Measurements from ENCODE around the gene COLEC11.
A peak's percentile ranks its signal among the peaks of the same experiment; 100 is the strongest.
"Not testable (repeated sequence)": the region's sequence is repeated elsewhere in the genome, so short reads cannot be mapped to it uniquely, and the experiment has no call there.

The COLEC11 gene

GRCh38 chr2:3575534-3576262, 19.2 kb upstream of the COLEC11 start:
- H3K4me1 Mint-ChIP-seq: peaks cover 50% of the 10 kb centered on the region
- peak overlapping the region; percentile 88 for H3K4me3 Mint-ChIP-seq
- H3K27ac Mint-ChIP-seq: peak overlapping the region; percentile 90
- H3K27me3 Mint-ChIP-seq: peaks cover 3% of the 10 kb centered on the region
- CTCF ChIA-PET: interaction anchor here (1.2 kb wide), 1 partner anchor 18 kb away, joined by 3 read pairs; the partner anchor contains the start of gene RNASEH1
- peak; percentile 55 for DNase-seq
- no peaks in the 10 kb centered on the region for H3K9me3 Mint-ChIP-seq
- peaks cover 47% of the 10 kb centered on the region for H3K36me3 Mint-ChIP-seq

- peak overlapping the region; percentile 90 for H3K27ac Mint-ChIP-seq
- not testable (repeated sequence) for H3K27me3 Mint-ChIP-seq, DNase-seq, H3K9me3 Mint-ChIP-seq
- CTCF ChIA-PET: interaction anchor here (1.2 kb wide), 1 partner anchor 18 kb away, joined by 3 read pairs; the partner anchor contains the start of gene RNASEH1
- H3K4me1 Mint-ChIP-seq: peaks cover 50% of the 10 kb centered on the region
- H3K4me3 Mint-ChIP-seq: peak overlapping the region; percentile 88
- H3K36me3 Mint-ChIP-seq: peaks cover 51% of the 10 kb centered on the region
These were observed 18.7 kb upstream of the COLEC11 start for GRCh38 chr2:3576263-3576630.

- Mint-ChIP-seq H3K9me3 (no peaks in the 10 kb centered on the region), H3K36me3 (peaks cover 59% of the 10 kb centered on the region), H3K4me3 (no peak overlapping the region), H3K27me3 (peaks cover 3% of the 10 kb centered on the region), H3K27ac (no peak overlapping the region), H3K4me1 (peaks cover 48% of the 10 kb centered on the region)
- CTCF ChIA-PET: interaction anchor here (1.0 kb wide), 1 partner anchor 73 kb away, joined by 3 read pairs; no protein-coding TSS in a partner anchor
- DNase-seq: no peak
These were observed 15.9 kb upstream of the COLEC11 start for GRCh38 chr2:3578987-3579386.

GRCh38 chr2:3580449-3580848, 14.5 kb upstream of the COLEC11 start:
- Mint-ChIP-seq H3K36me3 (peaks cover 59% of the 10 kb centered on the region), H3K27me3 (no peaks in the 10 kb centered on the region), H3K4me3 (no peak overlapping the region), H3K4me1 (peaks cover 40% of the 10 kb centered on the region), H3K27ac (no peak overlapping the region), H3K9me3 (no peaks in the 10 kb centered on the region)
- CTCF ChIA-PET: interaction anchor here (0.7 kb wide), 1 partner anchor 70 kb away, joined by 3 read pairs; no protein-coding TSS in a partner anchor
- no peak for DNase-seq

- H3K36me3 Mint-ChIP-seq: peaks cover 52% of the 10 kb centered on the region
- CTCF ChIA-PET: no interaction called here
These were observed 13.3 kb upstream of the COLEC11 start for GRCh38 chr2:3581367-3582262.

GRCh38 chr2:3584076-3584475, 10.8 kb upstream of the COLEC11 start:
- Mint-ChIP-seq H3K4me1 (peaks cover 6% of the 10 kb centered on the region), H3K4me3 (no peak overlapping the region), H3K36me3 (peaks cover 30% of the 10 kb centered on the region), H3K27ac (no peak overlapping the region), H3K27me3 (no peaks in the 10 kb centered on the region), H3K9me3 (no peaks in the 10 kb centered on the region)
- DNase-seq: no peak
- CTCF ChIA-PET: no interaction called here

More at GRCh38 chr2:3581367-3582262, 13.3 kb upstream of the COLEC11 start:
- H3K27ac Mint-ChIP-seq: no peak overlapping the region
- no peak for DNase-seq
- no peaks in the 10 kb centered on the region for H3K9me3 Mint-ChIP-seq
- H3K4me1 Mint-ChIP-seq: peaks cover 30% of the 10 kb centered on the region
- no peaks in the 10 kb centered on the region for H3K27me3 Mint-ChIP-seq
- H3K4me3 Mint-ChIP-seq: no peak overlapping the region

- H3K4me1 Mint-ChIP-seq: no peaks in the 10 kb centered on the region
- H3K36me3 Mint-ChIP-seq: peaks cover 24% of the 10 kb centered on the region
- DNase-seq: no peak
- CTCF ChIA-PET: no interaction called here
- H3K4me3 Mint-ChIP-seq: no peak overlapping the region
- H3K9me3 Mint-ChIP-seq: no peaks in the 10 kb centered on the region
- no peaks in the 10 kb centered on the region for H3K27me3 Mint-ChIP-seq
- H3K27ac Mint-ChIP-seq: no peak overlapping the region
These were observed 10.2 kb upstream of the COLEC11 start for GRCh38 chr2:3584608-3585260.

- no peak overlapping the region for H3K27ac Mint-ChIP-seq
- no peaks in the 10 kb centered on the region for H3K9me3 Mint-ChIP-seq
These were observed 9.4 kb upstream of the COLEC11 start for GRCh38 chr2:3585261-3586109.

GRCh38 chr2:3586220-3586619, 8.7 kb upstream of the COLEC11 start:
- CTCF ChIA-PET: no interaction called here
- Mint-ChIP-seq H3K27me3 (no peaks in the 10 kb centered on the region), H3K27ac (peak overlapping the region; percentile 28), H3K4me3 (no peak overlapping the region), H3K9me3 (no peaks in the 10 kb centered on the region), H3K4me1 (no peaks in the 10 kb centered on the region), H3K36me3 (peaks cover 12% of the 10 kb centered on the region)
- DNase-seq: no peak

More at GRCh38 chr2:3585261-3586109, 9.4 kb upstream of the COLEC11 start:
- CTCF ChIA-PET: no interaction called here
- Mint-ChIP-seq H3K36me3 (peaks cover 18% of the 10 kb centered on the region), H3K27me3 (no peaks in the 10 kb centered on the region), H3K4me3 (no peak overlapping the region), H3K4me1 (no peaks in the 10 kb centered on the region)
- DNase-seq: no peak

- DNase-seq: no peak
- Mint-ChIP-seq H3K27ac (no peak overlapping the region), H3K36me3 (peaks cover 4% of the 10 kb centered on the region), H3K4me3 (no peak overlapping the region), H3K4me1 (no peaks in the 10 kb centered on the region), H3K9me3 (no peaks in the 10 kb centered on the region), H3K27me3 (no peaks in the 10 kb centered on the region)
- CTCF ChIA-PET: no interaction called here
These were observed 7.9 kb upstream of the COLEC11 start for GRCh38 chr2:3587021-3587420.

- CTCF ChIA-PET: no interaction called here
- no peaks in the 10 kb centered on the region for H3K4me1 Mint-ChIP-seq
- DNase-seq: no peak
- H3K36me3 Mint-ChIP-seq: peaks cover 3% of the 10 kb centered on the region
- H3K27ac Mint-ChIP-seq: no peak overlapping the region
- H3K27me3 Mint-ChIP-seq: no peaks in the 10 kb centered on the region
- H3K4me3 Mint-ChIP-seq: no peak overlapping the region
- no peaks in the 10 kb centered on the region for H3K9me3 Mint-ChIP-seq
These were observed 7.5 kb upstream of the COLEC11 start for GRCh38 chr2:3587432-3587831.

GRCh38 chr2:3588084-3588483, 6.8 kb upstream of the COLEC11 start:
- no peaks in the 10 kb centered on the region for H3K27me3 Mint-ChIP-seq
- H3K27ac Mint-ChIP-seq: no peak overlapping the region
- CTCF ChIA-PET: no interaction called here
- DNase-seq: no peak
- H3K4me1 Mint-ChIP-seq: no peaks in the 10 kb centered on the region
- no peaks in the 10 kb centered on the region for H3K9me3 Mint-ChIP-seq
- H3K36me3 Mint-ChIP-seq: peaks cover 3% of the 10 kb centered on the region
- no peak overlapping the region for H3K4me3 Mint-ChIP-seq

- H3K4me3 Mint-ChIP-seq: no peak overlapping the region
- no peak overlapping the region for H3K27ac Mint-ChIP-seq
- H3K9me3 Mint-ChIP-seq: no peaks in the 10 kb centered on the region
- no peaks in the 10 kb centered on the region for H3K27me3 Mint-ChIP-seq
- no peak for DNase-seq
- CTCF ChIA-PET: no interaction called here
- peaks cover 3% of the 10 kb centered on the region for H3K36me3 Mint-ChIP-seq
- no peaks in the 10 kb centered on the region for H3K4me1 Mint-ChIP-seq
These were observed 5.8 kb upstream of the COLEC11 start for GRCh38 chr2:3589086-3589485.

Measured in activated naive CD4-positive, alpha-beta T cell treated with anti-CD3 and anti-CD28 coated beads, Interleukin-2, amount 10 ng/mL, durations not matched to agents 7 days and 5 days (primary cell).